HepG2 (cell line): ENCODE results near the gene GRHPR. TPM values are rescaled to one million over a fixed set of nuclear protein-coding genes. Genes with fewer than 3 reads are reported as not detected.

ENCODE experiments used
- BHLHE40 ChIP-seq: IDR thresholded peaks from 2 replicates; pipeline ENCODE4 v1.6.1; 2011; ENCODE audit warnings: low read length, improper control_type of control experiment
- BRF2 ChIP-seq: sonication (generic); formaldehyde crosslinking; IDR thresholded peaks from 2 replicates; pipeline ENCODE4 v1.8.1; 2022; ENCODE audit warnings: mild to moderate bottlenecking, missing genetic modification reagents
- CBX1 ChIP-seq: IDR thresholded peaks from one replicate; pipeline ENCODE4 v1.6.1; 2016; ENCODE audit warnings: antibody characterized with exemption, low read depth
- CBX5 ChIP-seq: sonication (generic); formaldehyde crosslinking; IDR thresholded peaks from 2 replicates; pipeline ENCODE4 v1.4.0; 2020; ENCODE audit warnings: missing genetic modification reagents, borderline replicate concordance
- CC2D1A ChIP-seq: sonication (generic); formaldehyde crosslinking; IDR thresholded peaks from 2 replicates; pipeline ENCODE4 v1.8.1; 2023; ENCODE audit warnings: mild to moderate bottlenecking, missing genetic modification reagents
- CENPT ChIP-seq: sonication (generic); formaldehyde crosslinking; IDR thresholded peaks from 2 replicates; pipeline ENCODE4 v1.8.0; 2022; ENCODE audit warnings: low read depth, mild to moderate bottlenecking, moderate library complexity, missing genetic modification reagents
- CREB1 ChIP-seq, 2 experiments: fragments of 450-650 bp in 1 of 2; IDR thresholded peaks; 2 replicates each; pipeline ENCODE4 v1.6.1; 2016 to 2017; ENCODE audit warnings: control low read depth in 1 of 2, mild to moderate bottlenecking in 1 of 2, missing compliant biosample characterization in 1 of 2, missing genetic modification characterization in 1 of 2
- HIVEP1 ChIP-seq: sonication (generic); formaldehyde crosslinking; IDR thresholded peaks from 2 replicates; pipeline ENCODE4 v1.4.0; 2020; ENCODE audit warnings: mild to moderate bottlenecking, missing genetic modification reagents
- MIER2 ChIP-seq: IDR thresholded peaks from 2 replicates; pipeline ENCODE4 v1.6.1; 2016; ENCODE audit warnings: missing biosample characterization, missing genetic modification reagents
- NAIF1 ChIP-seq: sonication (generic); formaldehyde crosslinking; IDR thresholded peaks from 2 replicates; pipeline ENCODE4 v1.5.0; 2020; ENCODE audit warnings: mild to moderate bottlenecking, missing genetic modification reagents, borderline replicate concordance
- PPARG ChIP-seq: conservative IDR thresholded peaks from 2 replicates; pipeline ENCODE4 v1.6.1; 2016; ENCODE audit warnings: missing biosample characterization, missing genetic modification reagents
- PTBP1 ChIP-seq: fragments of 200-400 bp; formaldehyde crosslinking; IDR thresholded peaks from 2 replicates; pipeline ENCODE4 v1.6.1; 2018; ENCODE audit warnings: low read length, low read depth; ENCODE audit not compliant: poor library complexity, severe bottlenecking
- SP4 ChIP-seq: sonication (generic); formaldehyde crosslinking; IDR thresholded peaks from 2 replicates; pipeline ENCODE4 v1.8.1; 2023; ENCODE audit warnings: mild to moderate bottlenecking, missing genetic modification reagents
- TSC22D2 ChIP-seq: sonication (generic); formaldehyde crosslinking; IDR thresholded peaks from 2 replicates; pipeline ENCODE4 v1.5.1; 2020; ENCODE audit warnings: missing genetic modification reagents, mild to moderate bottlenecking, borderline replicate concordance
- ZBTB25 ChIP-seq: IDR thresholded peaks from 2 replicates; pipeline ENCODE4 v1.6.1; 2018; ENCODE audit warnings: missing genetic modification reagents
- ZBTB44 ChIP-seq: sonication (generic); formaldehyde crosslinking; IDR thresholded peaks from 2 replicates; pipeline ENCODE4 v1.4.0; 2020; ENCODE audit warnings: missing genetic modification reagents
- ZKSCAN5 ChIP-seq: sonication (generic); formaldehyde crosslinking; IDR thresholded peaks from 2 replicates; pipeline ENCODE4 v1.5.1; 2020; ENCODE audit warnings: mild to moderate bottlenecking, missing genetic modification reagents
- ZNF335 ChIP-seq: sonication (generic); formaldehyde crosslinking; IDR thresholded peaks from 2 replicates; pipeline ENCODE4 v1.4.0; 2020; ENCODE audit warnings: missing genetic modification reagents
- ZNF556 ChIP-seq: sonication (generic); formaldehyde crosslinking; IDR thresholded peaks from 2 replicates; pipeline ENCODE4 v1.4.0; 2020; ENCODE audit warnings: mild to moderate bottlenecking, missing genetic modification reagents, borderline replicate concordance
- ZNF775 ChIP-seq: sonication (generic); formaldehyde crosslinking; IDR thresholded peaks from 2 replicates; pipeline ENCODE4 v1.4.0; 2020; ENCODE audit warnings: missing genetic modification reagents, mild to moderate bottlenecking, moderate library complexity, borderline replicate concordance
- ZNF891 ChIP-seq: sonication (generic); formaldehyde crosslinking; IDR thresholded peaks from 2 replicates; pipeline ENCODE4 v1.5.0; 2020; ENCODE audit warnings: mild to moderate bottlenecking, missing genetic modification reagents
- polyA plus RNA-seq, 8 experiments: library from polyadenylated mRNA; depleted of rRNA in 3 of 8; stranded (reverse) in 7 of 8; unstranded in 1 of 8; fragments of >200 nt; fragmentation: Illumina TruSeq in 4 of 8; extraction: Trizol in 4 of 8; gene quantifications; 2 replicates each; pipeline versions ENCODE4 v1.2.1 to v1.2.3, GENCODE V29; 2011 to 2016; ENCODE audit warnings: low read depth in 4 of 8, missing spikeins in 1 of 8, mixed read lengths in 1 of 8; ENCODE audit not compliant: insufficient read depth in 1 of 8
- total RNA-seq, 5 experiments: library from RNA; depleted of rRNA; stranded (reverse); fragments of >200 nt; fragmentation: Illumina TruSeq; extraction: Trizol; gene quantifications; 2 replicates each; pipeline ENCODE4 v1.2.3, GENCODE V29; 2016; ENCODE audit warnings: low read depth in 1 of 5
- TF ChIP-seq, protein P1 (sequence below), 2 experiments: sonication (generic) in 1 of 2; formaldehyde crosslinking in 1 of 2; IDR thresholded peaks; 2 replicates each; pipeline versions ENCODE4 v1.5.1 to v1.6.1; 2011 to 2020; ENCODE audit warnings: borderline replicate concordance in 1 of 2, low read depth in 1 of 2, low read length in 1 of 2, mild to moderate bottlenecking in 1 of 2, missing genetic modification reagents in 1 of 2, moderate library complexity in 1 of 2
- TF ChIP-seq, protein P2 (sequence below): sonication (generic); formaldehyde crosslinking; IDR thresholded peaks from 2 replicates; pipeline ENCODE4 v1.4.0; 2020; ENCODE audit warnings: missing genetic modification reagents

Gene GRHPR
- total and polyA plus RNA-seq, 2 of the 13 experiments (the other 11 are each of a cell fraction or from before 2014, with no cell fraction given), result 113 to 115 TPM

- TF ChIP-seq TSC22D2 (CRISPR knock-in tag) (0 out of 2 replicates have a peak, but pooled peaks have one; percentile 7), ZNF775 (CRISPR knock-in tag) (no peak), PTBP1 (no peak), CC2D1A (CRISPR knock-in tag) (no peak), SP4 (CRISPR knock-in tag) (no peak), CREB1 (IDR thresholded peaks at IDR 0.05) (no peak), CREB1 (CRISPR knock-in tag; IDR thresholded peaks at IDR 0.05) (no peak), PPARG (CRISPR knock-in tag) (no peak), ZNF556 (CRISPR knock-in tag) (no peak), BHLHE40 (peak; percentile 31), ZNF891 (no peak), ZKSCAN5 (CRISPR knock-in tag) (no peak), CENPT (no peak), BRF2 (CRISPR knock-in tag) (no peak), ZBTB44 (no peak), HIVEP1 (CRISPR knock-in tag) (no peak), ZBTB25 (CRISPR knock-in tag) (no peak), CBX1 (no peak), CBX5 (CRISPR knock-in tag) (no peak), ZNF335 (CRISPR knock-in tag) (0 out of 2 replicates have a peak, but pooled peaks have one; percentile 6), NAIF1 (CRISPR knock-in tag) (0 out of 2 replicates have a peak, but pooled peaks have one; percentile 76), MIER2 (CRISPR knock-in tag) (no peak; the same call in 1 of the 2 replicates)
- TF ChIP-seq, protein P1, sequence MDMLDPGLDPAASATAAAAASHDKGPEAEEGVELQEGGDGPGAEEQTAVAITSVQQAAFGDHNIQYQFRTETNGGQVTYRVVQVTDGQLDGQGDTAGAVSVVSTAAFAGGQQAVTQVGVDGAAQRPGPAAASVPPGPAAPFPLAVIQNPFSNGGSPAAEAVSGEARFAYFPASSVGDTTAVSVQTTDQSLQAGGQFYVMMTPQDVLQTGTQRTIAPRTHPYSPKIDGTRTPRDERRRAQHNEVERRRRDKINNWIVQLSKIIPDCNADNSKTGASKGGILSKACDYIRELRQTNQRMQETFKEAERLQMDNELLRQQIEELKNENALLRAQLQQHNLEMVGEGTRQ (IDR thresholded peaks at IDR 0.05; ENCODE audit: low read depth, low read length), result peak; percentile 85; the same call in 1 of the 2 replicates
- TF ChIP-seq, protein P1 (CRISPR knock-in tag; IDR thresholded peaks at IDR 0.05; ENCODE audit: borderline replicate concordance), result peak; percentile 91; the same call in 1 of the 2 replicates
- TF ChIP-seq, protein P2, sequence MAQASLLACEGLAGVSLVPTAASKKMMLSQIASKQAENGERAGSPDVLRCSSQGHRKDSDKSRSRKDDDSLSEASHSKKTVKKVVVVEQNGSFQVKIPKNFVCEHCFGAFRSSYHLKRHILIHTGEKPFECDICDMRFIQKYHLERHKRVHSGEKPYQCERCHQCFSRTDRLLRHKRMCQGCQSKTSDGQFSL (CRISPR knock-in tag), result no peak
Measured at GRCh38 chr9:37421914-37422288, 595 bp upstream of the GRHPR start (continued).
